ENCODE data around the gene ARFGEF2. TPM values are rescaled to one million over a fixed set of nuclear protein-coding genes. Genes with fewer than 3 reads are reported as not detected.

ARFGEF2 gene
- total and polyA plus RNA-seq, 10 of the 15 experiments (the other 5 are each of a cell fraction or from before 2014, with no cell fraction given) = 5.2 to 24.1 (median 17.7) TPM

GRCh38 chr20:48886811-48887210 lies 34.7 kb upstream of the ARFGEF2 start:
- intact Hi-C loops (cut with micrococcal nuclease; ENCODE audit: unreplicated experiment) (loop anchor here (5.0 kb wide), 1 partner anchor 60 kb away; the partner anchor contains the start of gene PREX1), in situ Hi-C loops (cut with MboI) (no loop called here)
- no peak for DNase-seq (ENCODE audit: low read depth, low spot score)
- Histone ChIP-seq H2AFZ (ENCODE audit: control insufficient read depth, low read depth, low read length) (no peak overlapping the region), H3K4me3 (no peak overlapping the region), H3K9ac (ENCODE audit: control insufficient read depth, insufficient read depth, low read length) (no peak overlapping the region), H3K9me3 (replicated peaks; ENCODE audit: control insufficient read depth, insufficient read depth, low read length) (no peaks in the 10 kb centered on the region), H4K20me1 (ENCODE audit: control insufficient read depth, insufficient read depth) (no peaks in the 10 kb centered on the region), H3K4me2 (ENCODE audit: control insufficient read depth, insufficient read depth) (no peak overlapping the region), H3K4me1 (ENCODE audit: control insufficient read depth, insufficient read depth, low read length) (peaks cover 6% of the 10 kb centered on the region), H3K79me2 (ENCODE audit: control insufficient read depth, insufficient read depth, low read length) (no peaks in the 10 kb centered on the region), H3K36me3 (ENCODE audit: control insufficient read depth in 2 of 2, insufficient read depth in 2 of 2, low read length in 1 of 2) (no peaks in the 10 kb centered on the region), H3K27me3 (replicated peaks in 1 of 2; ENCODE audit: control insufficient read depth in 2 of 2, insufficient read depth in 2 of 2, low read length in 1 of 2) (no peaks in the 10 kb centered on the region), H3K27ac (ENCODE audit: control insufficient read depth, insufficient read depth) (no peak overlapping the region)
- SMC1A ChIA-PET (ENCODE audit: uncharacterized antibody, unreplicated experiment) = interaction anchor here (0.8 to 2.1 kb wide), 5 partner anchors 10 to 54 kb away, joined by 3 to 9 read pairs (median 3); no protein-coding TSS in a partner anchor
- 48% methylated on average over 2 of the region's 2 CpGs for WGBS (ENCODE audit: insufficient coverage, insufficient replicate concordance, low lambda C conversion rate, missing lambda C conversion rate)
- CTCF ChIA-PET = interaction anchor here (0.7 to 1.5 kb wide), 4 partner anchors 11 to 266 kb away, joined by 3 to 8 read pairs (median 4); no protein-coding TSS in a partner anchor
- POLR2A ChIA-PET = no interaction called here
- RAD21 ChIA-PET (ENCODE audit: unreplicated experiment) = interaction anchor here (1.4 kb wide), 1 partner anchor 229 kb away, joined by 5 read pairs; no protein-coding TSS in a partner anchor
- BruUV-seq (replicated peaks) = no TSS peak
- ATAC-seq = no peak
- no peak for FAIRE-seq
- TF ChIP-seq NFYB (IDR thresholded peaks at IDR 0.05; ENCODE audit: insufficient read depth, low read depth, low read length) (no peak), IKZF2 (IDR thresholded peaks at IDR 0.05) (no peak), ZBTB40 (IDR thresholded peaks at IDR 0.05; ENCODE audit: borderline replicate concordance) (no peak), SREBF1 (IDR thresholded peaks at IDR 0.05; ENCODE audit: low read length) (no peak), NBN (IDR thresholded peaks at IDR 0.05) (no peak), ZBTB4 (CRISPR knock-in tag; IDR thresholded peaks at IDR 0.05) (no peak), BRCA1 (IDR thresholded peaks at IDR 0.05; ENCODE audit: low read depth, low read length) (no peak), SKIL (IDR thresholded peaks at IDR 0.05; ENCODE audit: low read depth, poor library complexity, severe bottlenecking) (no peak), KAT2A (conservative IDR thresholded peaks at IDR 0.05; ENCODE audit: control insufficient read depth, low read depth, low read length) (no peak), SREBF2 (IDR thresholded peaks at IDR 0.05; ENCODE audit: low read length) (no peak), CREB1 (IDR thresholded peaks at IDR 0.05; ENCODE audit: low read depth) (no peak), CBFB (IDR thresholded peaks at IDR 0.05; ENCODE audit: low read depth) (no peak), FOXK2 (IDR thresholded peaks at IDR 0.05) (no peak), IRF5 (IDR thresholded peaks at IDR 0.05; ENCODE audit: borderline replicate concordance) (no peak)
